A549 (cell line): ENCODE measurements around the gene EID1. TPM values are rescaled to one million over a fixed set of nuclear protein-coding genes. Genes with fewer than 3 reads are reported as not detected.

Experiments
- ATAC-seq, 2 experiments: fragments of 200-7000 bp in 1 of 2; fragments of >200 bp in 1 of 2; cut with Nextera tagmentation in 1 of 2; cut with Tn5 transposase in 1 of 2; 3 replicates each; pipeline versions ENCODE4 v1.8.0 to v1.9.1; 2018 to 2020; ENCODE audit warnings: mild to moderate bottlenecking in 1 of 2, moderate library complexity in 1 of 2
- CTCF ChIA-PET: fragments of 300-600 bp; sonication (Branson Sonifier 250); formaldehyde crosslinking; extraction: SDS; loops from one replicate; lab custom pipeline; 2021; ENCODE audit warnings: antibody characterized with exemption, inconsistent platforms; lab: Yijun Ruan, JAX
- POLR2A ChIA-PET: fragments of 350-600 bp; formaldehyde crosslinking; extraction: SDS; loops from one replicate; lab custom pipeline; 2021; ENCODE audit warnings: antibody characterized with exemption, inconsistent platforms; lab: Yijun Ruan, JAX
- DNase-seq, 2 experiments: peaks; one replicate each; pipeline versions ENCODE4 v3.0.0 to v3.0.0-alpha.2; 2011 to 2016; ENCODE audit warnings: low read depth in 1 of 2, low spot score in 1 of 2
- FAIRE-seq: peaks from 2 replicates; lab custom pipeline; 2011; peaks lifted over from hg19 to GRCh38; lab: Jason Lieb, UNC
- H3K27ac ChIP-seq, 2 experiments: fragments of >200 bp; sonication (Bioruptor Twin); formaldehyde crosslinking; 3 replicates each; pipeline ENCODE4 v1.5.1; 2016 to 2017
- H3K4me1 ChIP-seq: fragments of >200 bp; sonication (Bioruptor Twin); formaldehyde crosslinking; 3 replicates; pipeline ENCODE4 v1.6.1; 2016
- H3K4me2 ChIP-seq: fragments of >200 bp; sonication (Bioruptor Twin); formaldehyde crosslinking; 3 replicates; pipeline ENCODE4 v1.6.1; 2016
- H3K4me3 ChIP-seq: fragments of >200 bp; sonication (Bioruptor Twin); formaldehyde crosslinking; 3 replicates; pipeline ENCODE4 v1.5.1; 2016
- H3K9me3 ChIP-seq: fragments of >200 bp; sonication (Bioruptor Twin); formaldehyde crosslinking; 3 replicates; pipeline ENCODE4 v1.6.1; 2016
- BHLHE40 ChIP-seq: IDR thresholded peaks from 2 replicates; pipeline ENCODE4 v1.6.1; 2012; ENCODE audit warnings: low read depth, low read length, inconsistent platforms
- CBX2 ChIP-seq: fragments of 200-600 bp; sonication (generic); IDR thresholded peaks from 2 replicates; pipeline ENCODE4 v1.6.1; 2016; ENCODE audit warnings: low read depth, mild to moderate bottlenecking, borderline replicate concordance
- EP300 ChIP-seq, 2 experiments: fragments of >200 bp; sonication (Bioruptor Twin); formaldehyde crosslinking; IDR thresholded peaks; 2 replicates in 1 of 2; 3 replicates in 1 of 2; pipeline ENCODE4 v1.6.1; 2016 to 2017
- ESRRA ChIP-seq: fragments of 150-350 bp; IDR thresholded peaks from 2 replicates; pipeline ENCODE4 v1.6.1; 2014; ENCODE audit warnings: mild to moderate bottlenecking, low read length, borderline replicate concordance
- FOSB ChIP-seq: fragments of 250-450 bp; sonication (Bioruptor Pico); IDR thresholded peaks from 2 replicates; pipeline ENCODE4 v1.5.0; 2020; ENCODE audit warnings: mild to moderate bottlenecking, moderate library complexity
- HEYL ChIP-seq: fragments of 250-450 bp; sonication (Bioruptor Pico); IDR thresholded peaks from 2 replicates; pipeline ENCODE4 v1.8.0; 2021; ENCODE audit warnings: mild to moderate bottlenecking, moderate library complexity
- HOXB13 ChIP-seq: fragments of 250-450 bp; sonication (Bioruptor Pico); IDR thresholded peaks from 2 replicates; pipeline ENCODE4 v1.5.0; 2020; ENCODE audit warnings: low read depth, mild to moderate bottlenecking, moderate library complexity
- JUN ChIP-seq, 2 experiments: fragments of >200 bp; sonication (Bioruptor Twin); formaldehyde crosslinking; IDR thresholded peaks; 2 replicates in 1 of 2; 3 replicates in 1 of 2; pipeline ENCODE4 v1.6.1; 2016 to 2017
- MAZ ChIP-seq: fragments of 150-350 bp; IDR thresholded peaks from 2 replicates; pipeline ENCODE4 v1.6.1; 2014; ENCODE audit warnings: antibody characterized with exemption, low read depth, low read length, borderline replicate concordance
- MYC ChIP-seq: IDR thresholded peaks from 2 replicates; pipeline ENCODE4 v1.6.1; 2012; ENCODE audit warnings: mild to moderate bottlenecking, inconsistent platforms, low read length, improper control_type of control experiment, borderline replicate concordance
- NFE2L2 ChIP-seq: fragments of 150-350 bp; conservative IDR thresholded peaks from 2 replicates; pipeline ENCODE4 v1.6.1; 2014; ENCODE audit warnings: low read length
- NPAS2 ChIP-seq: fragments of 250-450 bp; sonication (Bioruptor Pico); IDR thresholded peaks from 2 replicates; pipeline ENCODE4 v1.8.0; 2022; ENCODE audit warnings: mild to moderate bottlenecking, moderate library complexity, borderline replicate concordance
- NR3C1 ChIP-seq: fragments of >200 bp; sonication (Bioruptor Twin); formaldehyde crosslinking; IDR thresholded peaks from 3 replicates; pipeline ENCODE4 v1.6.1; 2017
- POLR2A ChIP-seq: IDR thresholded peaks from 2 replicates; pipeline ENCODE4 v1.6.1; 2012; ENCODE audit warnings: mild to moderate bottlenecking, low read length
- RCOR1 ChIP-seq: fragments of 150-350 bp; IDR thresholded peaks from 2 replicates; pipeline ENCODE4 v1.6.1; 2014; ENCODE audit warnings: antibody characterized with exemption, low read length, low read depth
- RFX5 ChIP-seq: fragments of 450-650 bp; IDR thresholded peaks from 2 replicates; pipeline ENCODE4 v1.7.1; 2014; ENCODE audit warnings: antibody characterized with exemption, mild to moderate bottlenecking, moderate library complexity
- RNF2 ChIP-seq: fragments of 200-600 bp; sonication (generic); IDR thresholded peaks from 2 replicates; pipeline ENCODE4 v1.6.1; 2016; ENCODE audit warnings: low read depth, mild to moderate bottlenecking, antibody characterized with exemption, moderate library complexity, borderline replicate concordance
- SREBF2 ChIP-seq: fragments of 450-650 bp; IDR thresholded peaks from 2 replicates; pipeline ENCODE4 v1.6.1; 2014; ENCODE audit warnings: mild to moderate bottlenecking, moderate library complexity
- TFCP2L1 ChIP-seq: fragments of 250-450 bp; sonication (Bioruptor Pico); IDR thresholded peaks from 2 replicates; pipeline ENCODE4 v1.5.0; 2021; ENCODE audit warnings: mild to moderate bottlenecking
- ZNF302 ChIP-seq: fragments of 250-450 bp; sonication (Bioruptor Pico); IDR thresholded peaks from 2 replicates; pipeline ENCODE4 v1.9.0; 2021; ENCODE audit warnings: inconsistent platforms, mild to moderate bottlenecking, moderate library complexity
- WGBS: methylation state at CpG from one replicate; pipeline ENCODE4 v1.1.6; 2017; ENCODE audit errors: missing lambda C conversion rate; 5-methylcytosine and 5-hydroxymethylcytosine counted together
- polyA plus RNA-seq, 4 experiments: library from polyadenylated mRNA; depleted of rRNA in 3 of 4; stranded (reverse); fragments of >200 nt; fragmentation: RNase III in 1 of 4; extraction: RNeasy Plus Mini Kit Qiagen cat#74134 plus additional on column Dnase treatment in 1 of 4; gene quantifications; 2 replicates in 3 of 4; 3 replicates in 1 of 4; pipeline ENCODE4 v1.2.3, GENCODE V29; 2011 to 2017
- TF ChIP-seq, protein P1 (sequence below): fragments of 250-450 bp; sonication (Bioruptor Pico); IDR thresholded peaks from 2 replicates; pipeline ENCODE4 v1.5.0; 2020; ENCODE audit warnings: low read depth, mild to moderate bottlenecking, moderate library complexity
- TF ChIP-seq, protein P2 (sequence below): fragments of >200 bp; sonication (Bioruptor Twin); formaldehyde crosslinking; IDR thresholded peaks from 2 replicates; pipeline ENCODE4 v1.6.1; 2016
- TF ChIP-seq, protein P3 (sequence below): IDR thresholded peaks from 2 replicates; pipeline ENCODE4 v1.6.1; 2012
- TF ChIP-seq, protein P4 (sequence below): fragments of 250-450 bp; sonication (Bioruptor Pico); IDR thresholded peaks from 2 replicates; pipeline ENCODE4 v1.5.0; 2021; ENCODE audit warnings: mild to moderate bottlenecking, moderate library complexity, borderline replicate concordance

Gene EID1
- polyA plus RNA-seq, 2 of the 4 experiments (the other 2 are of a cell fraction), result 125 to 182 TPM

GRCh38 chr15:48898446-48898845 is 20.5 kb downstream of the EID1 start:
- Histone ChIP-seq H3K4me1 (no peaks in the 10 kb centered on the region), H3K4me2 (no peak overlapping the region), H3K4me3 (no peak overlapping the region), H3K9me3 (no peaks in the 10 kb centered on the region), H3K27ac (no peak overlapping the region)
- ChIA-PET CTCF (interaction anchor here (1.0 kb wide), 1 partner anchor 17 kb away, joined by 3 read pairs; no protein-coding TSS in a partner anchor), POLR2A (no interaction called here)
- DNase-seq, result no peak
- WGBS, result 57% methylated on average over 2 of the region's 2 CpGs
- no peak for FAIRE-seq
- ATAC-seq, result no peak
- TF ChIP-seq ZNF302 (no peak), SREBF2 (no peak), NPAS2 (CRISPR knock-in tag) (no peak), NFE2L2 (no peak), CBX2 (no peak), RFX5 (no peak), HEYL (CRISPR knock-in tag) (no peak), FOSB (CRISPR knock-in tag) (no peak), RNF2 (no peak), MYC (no peak), MAZ (no peak), TFCP2L1 (CRISPR knock-in tag) (no peak), POLR2A (no peak), HOXB13 (CRISPR knock-in tag) (no peak), RCOR1 (no peak), BHLHE40 (no peak)
- TF ChIP-seq, protein P1, sequence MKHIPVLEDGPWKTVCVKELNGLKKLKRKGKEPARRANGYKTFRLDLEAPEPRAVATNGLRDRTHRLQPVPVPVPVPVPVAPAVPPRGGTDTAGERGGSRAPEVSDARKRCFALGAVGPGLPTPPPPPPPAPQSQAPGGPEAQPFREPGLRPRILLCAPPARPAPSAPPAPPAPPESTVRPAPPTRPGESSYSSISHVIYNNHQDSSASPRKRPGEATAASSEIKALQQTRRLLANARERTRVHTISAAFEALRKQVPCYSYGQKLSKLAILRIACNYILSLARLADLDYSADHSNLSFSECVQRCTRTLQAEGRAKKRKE (CRISPR knock-in tag), result no peak
- TF ChIP-seq, protein P2, sequence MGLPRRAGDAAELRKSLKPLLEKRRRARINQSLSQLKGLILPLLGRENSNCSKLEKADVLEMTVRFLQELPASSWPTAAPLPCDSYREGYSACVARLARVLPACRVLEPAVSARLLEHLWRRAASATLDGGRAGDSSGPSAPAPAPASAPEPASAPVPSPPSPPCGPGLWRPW, result no peak
- TF ChIP-seq, protein P3, sequence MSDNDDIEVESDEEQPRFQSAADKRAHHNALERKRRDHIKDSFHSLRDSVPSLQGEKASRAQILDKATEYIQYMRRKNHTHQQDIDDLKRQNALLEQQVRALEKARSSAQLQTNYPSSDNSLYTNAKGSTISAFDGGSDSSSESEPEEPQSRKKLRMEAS, result no peak

DNA sequence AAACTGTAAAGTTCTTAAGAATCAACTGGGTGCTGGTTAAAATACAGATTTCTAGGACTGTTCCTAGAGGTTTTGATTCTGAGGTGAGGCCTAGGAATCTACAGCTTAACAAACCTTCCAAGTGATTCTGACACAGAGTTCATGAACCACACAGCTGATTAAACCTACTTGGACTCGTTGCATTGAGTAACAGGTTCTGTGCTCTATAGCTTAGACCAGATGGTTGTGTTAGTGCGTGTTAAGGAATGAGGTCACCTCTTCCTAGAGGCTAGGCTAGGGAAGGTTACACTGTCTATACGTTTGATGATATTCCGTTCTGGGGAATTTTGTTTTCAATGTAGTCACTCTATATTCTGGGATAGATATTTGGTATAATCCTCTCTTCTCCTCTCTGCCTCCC is 21.9 kb downstream of the EID1 start:
- TF ChIP-seq ESRRA (no peak), JUN (IDR thresholded peaks at IDR 0.05) (no peak), EP300 (IDR thresholded peaks at IDR 0.05) (no peak), NR3C1 (no peak)
- TF ChIP-seq, protein P1 (CRISPR knock-in tag), result no peak
- TF ChIP-seq, protein P4, sequence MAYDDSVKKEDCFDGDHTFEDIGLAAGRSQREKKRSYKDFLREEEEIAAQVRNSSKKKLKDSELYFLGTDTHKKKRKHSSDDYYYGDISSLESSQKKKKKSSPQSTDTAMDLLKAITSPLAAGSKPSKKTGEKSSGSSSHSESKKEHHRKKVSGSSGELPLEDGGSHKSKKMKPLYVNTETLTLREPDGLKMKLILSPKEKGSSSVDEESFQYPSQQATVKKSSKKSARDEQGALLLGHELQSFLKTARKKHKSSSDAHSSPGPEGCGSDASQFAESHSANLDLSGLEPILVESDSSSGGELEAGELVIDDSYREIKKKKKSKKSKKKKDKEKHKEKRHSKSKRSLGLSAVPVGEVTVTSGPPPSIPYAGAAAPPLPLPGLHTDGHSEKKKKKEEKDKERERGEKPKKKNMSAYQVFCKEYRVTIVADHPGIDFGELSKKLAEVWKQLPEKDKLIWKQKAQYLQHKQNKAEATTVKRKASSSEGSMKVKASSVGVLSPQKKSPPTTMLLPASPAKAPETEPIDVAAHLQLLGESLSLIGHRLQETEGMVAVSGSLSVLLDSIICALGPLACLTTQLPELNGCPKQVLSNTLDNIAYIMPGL (CRISPR knock-in tag), result no peak
- Histone ChIP-seq H3K4me2 (no peak overlapping the region), H3K4me1 (no peaks in the 10 kb centered on the region), H3K4me3 (no peak overlapping the region), H3K9me3 (no peaks in the 10 kb centered on the region), H3K27ac (no peak overlapping the region)
- ChIA-PET CTCF (no interaction called here), POLR2A (no interaction called here)
- ATAC-seq (no peak), FAIRE-seq (no peak), DNase-seq (no peak)
- WGBS, result 76% methylated on average over 4 of the region's 4 CpGs
